IPS-NIHi11 (cell line): ENCODE results near the gene CHP1.
"Not testable (repeated sequence)": the region's sequence is repeated elsewhere in the genome, so short reads cannot be mapped to it uniquely, and the experiment has no call there.

ENCODE experiments used
- DNase-seq: peaks from one replicate; pipeline ENCODE4 v3.0.0; 2012; ENCODE audit warnings: mixed read lengths, low spot score

CHP1 gene

GRCh38 chr15:41256577-41257038 lies 25.5 kb downstream of the CHP1 start:
- no peak for DNase-seq

- DNase-seq = no peak
Observed at GRCh38 chr15:41258750-41259471, 27.8 kb downstream of the CHP1 start.

- no peak for DNase-seq
Observed at GRCh38 chr15:41259546-41260189, 28.6 kb downstream of the CHP1 start.

- DNase-seq = not testable (repeated sequence)
Observed at GRCh38 chr15:41260924-41261323, 29.9 kb downstream of the CHP1 start.

- no peak for DNase-seq
Observed at GRCh38 chr15:41262571-41262970, 31.5 kb downstream of the CHP1 start.

- peak; percentile 57 for DNase-seq
Observed at GRCh38 chr15:41263891-41264351, 32.9 kb downstream of the CHP1 start.

- DNase-seq = no peak
Observed at GRCh38 chr15:41269887-41270286, 38.8 kb downstream of the CHP1 start.

GRCh38 chr15:41276831-41277230 lies 45.8 kb downstream of the CHP1 start:
- no peak for DNase-seq

- no peak for DNase-seq
Observed at GRCh38 chr15:41278319-41278718, 47.3 kb downstream of the CHP1 start.

- DNase-seq = no peak
Observed at GRCh38 chr15:41279535-41280283, 48.6 kb downstream of the CHP1 start.

GRCh38 chr15:41281236-41281635 lies 50.2 kb downstream of the CHP1 start:
- no peak for DNase-seq

- DNase-seq = not testable (repeated sequence)
Observed at GRCh38 chr15:41282436-41282835, 51.4 kb downstream of the CHP1 start.

GRCh38 chr15:41282980-41283652 lies 52.0 kb downstream of the CHP1 start:
- DNase-seq = not testable (repeated sequence)

- DNase-seq = peak; percentile 100
Observed at GRCh38 chr15:41283653-41284426, 52.8 kb downstream of the CHP1 start.

GRCh38 chr15:41284427-41285177 lies 53.5 kb downstream of the CHP1 start:
- DNase-seq = peak; percentile 10

- DNase-seq = no peak
Observed at GRCh38 chr15:41285285-41285684, 54.2 kb downstream of the CHP1 start.

GRCh38 chr15:41286665-41287333 lies 55.7 kb downstream of the CHP1 start:
- no peak for DNase-seq

- no peak for DNase-seq
Observed at GRCh38 chr15:41288464-41288863, 57.4 kb downstream of the CHP1 start.

- DNase-seq = no peak
Observed at GRCh38 chr15:41289953-41290352, 58.9 kb downstream of the CHP1 start.

- no peak for DNase-seq
Observed at GRCh38 chr15:41291065-41291631, 60.1 kb downstream of the CHP1 start.
